Mesodermal cell (in vitro differentiated cells): Measurements from ENCODE around the gene LUC7L2.
"Not testable (repeated sequence)": the region's sequence is repeated elsewhere in the genome, so short reads cannot be mapped to it uniquely, and the experiment has no call there.

Experiments used
- H3K27ac ChIP-seq: 2 replicates; pipeline ENCODE4 v1.7.0; 2013; ENCODE audit warnings: mild to moderate bottlenecking, low read depth, low read length, moderate library complexity; ENCODE audit not compliant: severe bottlenecking
- H3K36me3 ChIP-seq: 2 replicates; pipeline ENCODE4 v1.7.1; 2013; ENCODE audit warnings: mild to moderate bottlenecking, low read length, moderate library complexity; ENCODE audit not compliant: control insufficient read depth, insufficient read depth
- H3K4me1 ChIP-seq: one replicate; pipeline ENCODE4 v1.7.1; 2013; ENCODE audit warnings: mild to moderate bottlenecking, low read length; ENCODE audit not compliant: insufficient read depth, control insufficient read depth, poor library complexity, severe bottlenecking
- H3K4me3 ChIP-seq: 2 replicates; pipeline ENCODE4 v1.7.0; 2013; ENCODE audit warnings: low read length, control low read depth, mild to moderate bottlenecking; ENCODE audit not compliant: insufficient read depth, poor library complexity, severe bottlenecking; ENCODE audit errors: extremely low read depth
- H3K9me3 ChIP-seq: 2 replicates; pipeline ENCODE4 v1.7.1; 2013; ENCODE audit warnings: mild to moderate bottlenecking, low read length, moderate library complexity; ENCODE audit not compliant: control insufficient read depth
- whole genome bisulfite sequencing, 2 experiments: methylation state at CpG; one replicate each; pipeline ENCODE4 v1.1.5; 2013; ENCODE audit warnings: missing lambda C conversion rate in 2 of 2; ENCODE audit not compliant: insufficient coverage in 2 of 2; 5-methylcytosine and 5-hydroxymethylcytosine counted together

The LUC7L2 gene

GRCh38 chr7:139355320-139355719 lies 4.4 kb upstream of the LUC7L2 start:
- 83% methylated on average over 1 of the region's 1 CpG; no CpG with 5 or more reads in 1 of the 2 experiments for WGBS, 2 experiments
- H3K4me1 ChIP-seq: no peaks in the 10 kb centered on the region

GRCh38 chr7:139357729-139358506 lies 1.8 kb upstream of the LUC7L2 start:
- H3K9me3 ChIP-seq, H3K36me3 ChIP-seq: not testable (repeated sequence)
- peak overlapping the region; percentile 96 for H3K27ac ChIP-seq
- H3K4me3 ChIP-seq: peak overlapping the region; percentile 85
- WGBS, 2 experiments: 96 to 100% methylated on average over 19 to 20 of the region's 27 CpGs
- peaks cover 10% of the 10 kb centered on the region for H3K4me1 ChIP-seq

More at GRCh38 chr7:139355320-139355719, 4.4 kb upstream of the LUC7L2 start:
- Histone ChIP-seq H3K27ac (no peak overlapping the region), H3K9me3 (no peaks in the 10 kb centered on the region), H3K36me3 (peaks cover 11% of the 10 kb centered on the region), H3K4me3 (no peak overlapping the region)

- peaks cover 10% of the 10 kb centered on the region for H3K4me1 ChIP-seq
- WGBS, 2 experiments: 13 to 19% methylated on average over 30 of the region's 39 CpGs
- H3K4me3 ChIP-seq: peak overlapping the region; percentile 85
- peak overlapping the region; percentile 96 for H3K27ac ChIP-seq
- peaks cover 14% of the 10 kb centered on the region for H3K36me3 ChIP-seq
- H3K9me3 ChIP-seq: no peaks in the 10 kb centered on the region
These were observed 941 bp upstream of the LUC7L2 start for GRCh38 chr7:139358541-139359365.

- peak overlapping the region; percentile 96 for H3K27ac ChIP-seq
- peaks cover 23% of the 10 kb centered on the region for H3K36me3 ChIP-seq
- H3K9me3 ChIP-seq: no peaks in the 10 kb centered on the region
- WGBS, 2 experiments: 0% methylated on average over 19 to 27 of the region's 47 CpGs
- H3K4me3 ChIP-seq: peak overlapping the region; percentile 85
- peaks cover 10% of the 10 kb centered on the region for H3K4me1 ChIP-seq
These were observed 685 bp downstream of the LUC7L2 start for GRCh38 chr7:139360210-139360947.

DNA sequence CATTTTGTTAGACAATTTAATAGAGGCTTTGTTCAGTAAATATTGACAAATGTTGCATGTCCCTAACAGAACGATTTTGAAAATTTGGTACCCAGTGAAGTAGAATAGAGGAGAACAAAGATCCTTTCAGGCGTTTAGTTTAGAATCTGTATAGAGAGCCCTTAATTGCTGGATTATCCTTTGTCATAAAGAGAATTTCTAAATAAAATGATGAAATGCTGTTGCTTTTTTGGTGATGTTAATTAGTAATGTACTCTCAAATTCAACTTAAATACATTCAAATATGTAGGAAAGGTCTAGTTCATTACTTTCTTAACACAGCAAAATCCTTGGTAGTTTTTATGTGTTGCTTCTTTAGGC lies 1.2 kb downstream of the LUC7L2 start:
- peak overlapping the region; percentile 85 for H3K4me3 ChIP-seq
- H3K4me1 ChIP-seq: peaks cover 10% of the 10 kb centered on the region
- H3K36me3 ChIP-seq: peaks cover 29% of the 10 kb centered on the region
- WGBS, 2 experiments: 0% methylated on average over 1 of the region's 2 CpGs
- peak overlapping the region; percentile 96 for H3K27ac ChIP-seq
- no peaks in the 10 kb centered on the region for H3K9me3 ChIP-seq

GRCh38 chr7:139361523-139361922 lies 1.8 kb downstream of the LUC7L2 start:
- peaks cover 10% of the 10 kb centered on the region for H3K4me1 ChIP-seq
- H3K36me3 ChIP-seq: peaks cover 33% of the 10 kb centered on the region
- H3K9me3 ChIP-seq: no peaks in the 10 kb centered on the region
- H3K27ac ChIP-seq: peak overlapping the region; percentile 96
- peak overlapping the region; percentile 85 for H3K4me3 ChIP-seq
- no CpG with 5 or more reads among the region's 3 CpGs for WGBS, 2 experiments

DNA sequence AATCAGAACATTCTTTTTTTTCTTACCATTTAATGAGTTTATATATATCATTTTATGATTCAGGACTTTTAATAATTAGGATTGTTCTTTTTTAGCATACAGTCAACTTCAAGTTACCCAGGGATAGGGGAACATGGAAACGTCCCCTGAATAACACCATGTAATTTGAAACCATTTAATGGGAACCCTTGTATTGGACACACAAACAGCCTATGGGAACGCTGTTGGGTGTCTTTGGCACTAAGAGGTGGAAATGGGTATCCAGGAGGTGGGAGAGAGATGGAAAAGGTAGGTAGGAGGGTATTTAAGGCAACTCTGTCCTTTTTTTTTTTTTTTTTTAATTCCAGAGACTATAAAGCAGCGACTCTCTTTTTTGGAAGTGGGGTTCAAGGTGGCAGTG lies 2.6 kb downstream of the LUC7L2 start:
- Histone ChIP-seq H3K27ac (no peak overlapping the region), H3K36me3 (peaks cover 39% of the 10 kb centered on the region), H3K4me1 (peaks cover 10% of the 10 kb centered on the region), H3K4me3 (no peak overlapping the region), H3K9me3 (no peaks in the 10 kb centered on the region)
- 33 to 71% methylated on average over 1 of the region's 3 CpGs for WGBS, 2 experiments

DNA sequence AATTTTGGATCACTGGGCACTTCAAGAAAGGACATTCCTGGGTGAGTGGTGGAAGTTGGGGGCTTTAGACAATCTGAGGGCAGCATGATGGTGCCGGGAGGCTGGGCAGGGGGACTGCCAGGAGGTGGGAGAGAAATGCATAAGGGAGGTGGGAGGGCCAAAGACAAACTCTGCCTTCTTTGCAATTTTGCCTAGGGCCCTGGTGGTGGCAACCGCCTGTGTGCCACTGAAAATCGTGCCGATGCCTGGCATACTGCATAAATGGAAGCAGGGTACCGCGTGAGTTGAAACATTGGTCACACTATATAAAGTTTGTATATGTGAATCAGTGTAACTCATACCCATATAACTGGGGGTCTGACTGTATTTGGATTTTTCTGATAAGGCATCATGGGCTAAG lies 3.3 kb downstream of the LUC7L2 start:
- 84 to 100% methylated on average over 1 to 4 of the region's 6 CpGs for WGBS, 2 experiments
- H3K4me1 ChIP-seq: peaks cover 10% of the 10 kb centered on the region

DNA sequence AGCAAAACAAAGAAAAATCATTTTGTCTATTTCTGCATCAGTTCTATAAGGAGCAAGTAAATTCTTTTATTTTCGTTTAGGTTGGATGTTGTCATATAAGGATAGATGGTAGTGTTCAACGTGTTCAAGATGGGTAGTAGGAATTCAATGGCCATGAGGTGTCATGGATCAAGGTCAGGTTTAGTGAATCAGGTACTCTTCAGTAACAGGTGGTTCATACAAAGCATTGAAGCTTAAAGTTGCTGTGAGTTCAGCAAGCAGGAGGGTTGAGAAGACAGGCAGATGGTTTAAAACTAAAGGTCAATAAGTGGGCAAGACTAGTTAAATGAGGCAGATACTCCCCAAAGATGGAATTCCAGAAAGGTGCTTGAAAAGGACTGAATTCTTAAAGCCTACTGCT lies 5.6 kb downstream of the LUC7L2 start:
- no peak overlapping the region for H3K27ac ChIP-seq
- H3K4me1 ChIP-seq: peaks cover 10% of the 10 kb centered on the region
- WGBS, 2 experiments: 100% methylated on average over 1 to 2 of the region's 2 CpGs
- no peak overlapping the region for H3K4me3 ChIP-seq
- H3K9me3 ChIP-seq: no peaks in the 10 kb centered on the region
- peaks cover 51% of the 10 kb centered on the region for H3K36me3 ChIP-seq

More for the DNA sequence above, 3.3 kb downstream of the LUC7L2 start:
- no peak overlapping the region for H3K4me3 ChIP-seq
- H3K9me3 ChIP-seq: no peaks in the 10 kb centered on the region
- H3K27ac ChIP-seq: no peak overlapping the region
- peaks cover 39% of the 10 kb centered on the region for H3K36me3 ChIP-seq

DNA sequence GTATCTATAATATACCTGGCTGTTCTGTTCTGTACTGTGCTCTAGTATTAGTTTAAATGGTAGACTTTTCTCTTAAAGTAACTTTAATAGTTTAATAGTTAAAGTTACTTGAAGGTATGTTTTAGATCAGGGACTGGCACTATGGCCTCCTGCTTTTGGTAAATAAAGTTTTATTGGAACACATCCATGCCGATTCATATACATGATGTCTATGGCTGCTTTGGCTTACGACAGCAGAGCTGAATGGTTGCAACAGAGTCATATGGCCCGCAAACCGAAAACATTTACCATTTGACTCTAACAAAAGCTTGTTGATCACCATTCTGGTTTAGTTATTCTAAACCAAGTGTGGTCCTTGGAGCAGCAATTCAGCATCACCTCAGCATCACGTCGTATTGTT lies 6.7 kb downstream of the LUC7L2 start:
- Histone ChIP-seq H3K27ac (no peak overlapping the region), H3K4me3 (no peak overlapping the region), H3K36me3 (peaks cover 58% of the 10 kb centered on the region), H3K4me1 (peaks cover 10% of the 10 kb centered on the region), H3K9me3 (no peaks in the 10 kb centered on the region)
- WGBS, 2 experiments: 87 to 98% methylated on average over 3 to 6 of the region's 6 CpGs
